ENCODE results near the gene CHRDL2. TPM values are rescaled to one million over a fixed set of nuclear protein-coding genes. Genes with fewer than 3 reads are reported as not detected.

Gene CHRDL2
- total RNA-seq, 1 donor from 2014 or later, result not detected

GRCh38 chr11:74686792-74687191 lies 44.4 kb downstream of the CHRDL2 start:
- TF ChIP-seq CTCF (IDR thresholded peaks at IDR 0.05; ENCODE audit: partially characterized antibody, unreplicated experiment), result no peak
- no peak for DNase-seq
- H3K27ac Mint-ChIP-seq (ENCODE audit: unreplicated experiment), result no peak overlapping the region
- H3K36me3 Mint-ChIP-seq (ENCODE audit: unreplicated experiment), result no peaks in the 10 kb centered on the region
- peaks cover 2% of the 10 kb centered on the region for H3K9me3 Mint-ChIP-seq (ENCODE audit: unreplicated experiment)
- H3K4me1 Mint-ChIP-seq (ENCODE audit: low read depth, unreplicated experiment), result no peaks in the 10 kb centered on the region
- H3K4me3 Mint-ChIP-seq (ENCODE audit: unreplicated experiment), result no peak overlapping the region
- H3K27me3 Mint-ChIP-seq (ENCODE audit: unreplicated experiment), result peaks cover 7% of the 10 kb centered on the region

- no peak overlapping the region for H3K4me3 Mint-ChIP-seq (ENCODE audit: unreplicated experiment)
- H3K27ac Mint-ChIP-seq (ENCODE audit: unreplicated experiment), result no peak overlapping the region
- no peaks in the 10 kb centered on the region for H3K36me3 Mint-ChIP-seq (ENCODE audit: unreplicated experiment)
- peaks cover 7% of the 10 kb centered on the region for H3K27me3 Mint-ChIP-seq (ENCODE audit: unreplicated experiment)
- no peak for TF ChIP-seq CTCF (IDR thresholded peaks at IDR 0.05; ENCODE audit: partially characterized antibody, unreplicated experiment)
- no peaks in the 10 kb centered on the region for H3K4me1 Mint-ChIP-seq (ENCODE audit: low read depth, unreplicated experiment)
- H3K9me3 Mint-ChIP-seq (ENCODE audit: unreplicated experiment), result peaks cover 4% of the 10 kb centered on the region
- no peak for DNase-seq
Measured at GRCh38 chr11:74685905-74686304, 45.3 kb downstream of the CHRDL2 start.

- DNase-seq, result no peak
- Mint-ChIP-seq H3K4me3 (ENCODE audit: unreplicated experiment) (no peak overlapping the region), H3K4me1 (ENCODE audit: low read depth, unreplicated experiment) (no peaks in the 10 kb centered on the region), H3K36me3 (ENCODE audit: unreplicated experiment) (no peaks in the 10 kb centered on the region), H3K27ac (ENCODE audit: unreplicated experiment) (no peak overlapping the region), H3K27me3 (ENCODE audit: unreplicated experiment) (peaks cover 7% of the 10 kb centered on the region), H3K9me3 (ENCODE audit: unreplicated experiment) (peaks cover 4% of the 10 kb centered on the region)
- no peak for TF ChIP-seq CTCF (IDR thresholded peaks at IDR 0.05; ENCODE audit: partially characterized antibody, unreplicated experiment)
Measured at GRCh38 chr11:74685338-74685737, 45.9 kb downstream of the CHRDL2 start.

GRCh38 chr11:74684661-74685060 lies 46.6 kb downstream of the CHRDL2 start:
- Mint-ChIP-seq H3K27ac (ENCODE audit: unreplicated experiment) (no peak overlapping the region), H3K4me3 (ENCODE audit: unreplicated experiment) (no peak overlapping the region), H3K4me1 (ENCODE audit: low read depth, unreplicated experiment) (no peaks in the 10 kb centered on the region), H3K9me3 (ENCODE audit: unreplicated experiment) (peaks cover 4% of the 10 kb centered on the region), H3K36me3 (ENCODE audit: unreplicated experiment) (no peaks in the 10 kb centered on the region), H3K27me3 (ENCODE audit: unreplicated experiment) (peaks cover 9% of the 10 kb centered on the region)
- DNase-seq, result no peak
- no peak for TF ChIP-seq CTCF (IDR thresholded peaks at IDR 0.05; ENCODE audit: partially characterized antibody, unreplicated experiment)

GRCh38 chr11:74683941-74684481 lies 47.2 kb downstream of the CHRDL2 start:
- no peak for DNase-seq
- no peaks in the 10 kb centered on the region for H3K36me3 Mint-ChIP-seq (ENCODE audit: unreplicated experiment)
- peaks cover 4% of the 10 kb centered on the region for H3K9me3 Mint-ChIP-seq (ENCODE audit: unreplicated experiment)
- no peak overlapping the region for H3K4me3 Mint-ChIP-seq (ENCODE audit: unreplicated experiment)
- H3K27ac Mint-ChIP-seq (ENCODE audit: unreplicated experiment), result no peak overlapping the region
- H3K27me3 Mint-ChIP-seq (ENCODE audit: unreplicated experiment), result peaks cover 11% of the 10 kb centered on the region
- no peaks in the 10 kb centered on the region for H3K4me1 Mint-ChIP-seq (ENCODE audit: low read depth, unreplicated experiment)
- no peak for TF ChIP-seq CTCF (IDR thresholded peaks at IDR 0.05; ENCODE audit: partially characterized antibody, unreplicated experiment)
